ENCODE results near the gene FAM43B.

- TF ChIP-seq CTCF (IDR thresholded peaks at IDR 0.05), result no peak
- no peak for TF ChIP-seq POLR2A (IDR thresholded peaks at IDR 0.05)
- TF ChIP-seq EP300 (IDR thresholded peaks at IDR 0.05), result no peak
Measured at GRCh38 chr1:20603504-20604464, 51.4 kb downstream of the FAM43B start.

All from ovary (tissue), 3 donors.